ENCODE results near the gene TRMT10B. TPM values are rescaled to one million over a fixed set of nuclear protein-coding genes. Genes with fewer than 3 reads are reported as not detected.
A peak's percentile ranks its signal among the peaks of the same experiment; 100 is the strongest.

The TRMT10B gene
- polyA plus RNA-seq, 3 donors = 5.2 to 12.4 (median 9.4) TPM

GRCh38 chr9:37778534-37778933 is 24.9 kb downstream of the TRMT10B start:
- Histone ChIP-seq H2AFZ (ENCODE audit: insufficient read depth, low read depth, low read length, poor library complexity, severe bottlenecking) (no peak overlapping the region), H3K79me2 (ENCODE audit: insufficient read depth, low read length) (peaks cover 12% of the 10 kb centered on the region), H3K27me3 (ENCODE audit: control insufficient read depth in 2 of 2, insufficient read depth in 2 of 2, low read length in 2 of 2) (no peaks in the 10 kb centered on the region), H3K9me3 (replicated peaks in 1 of 2; ENCODE audit: control insufficient read depth in 1 of 2, insufficient read depth in 1 of 2, low read length in 2 of 2) (no peaks in the 10 kb centered on the region), H3K36me3 (replicated peaks in 1 of 2; ENCODE audit: control insufficient read depth in 1 of 2, insufficient read depth in 2 of 2, low read length in 2 of 2) (peaks cover 77 to 95% of the 10 kb centered on the region in 2 donors), H3K9ac (ENCODE audit: insufficient read depth, low read length, poor library complexity, severe bottlenecking) (no peak overlapping the region), H3K27ac (ENCODE audit: low read depth in 1 of 2, low read length in 2 of 2) (no peak overlapping the region), H4K20me1 (ENCODE audit: insufficient read depth, low read length) (peaks cover 36% of the 10 kb centered on the region), H3K4me3 (replicated peaks in 1 of 3; ENCODE audit: low read depth in 2 of 3, low read length in 3 of 3) (no peak overlapping the region), H3K4me2 (replicated peaks; ENCODE audit: extremely low read depth, low read length, poor library complexity, severe bottlenecking) (no peak overlapping the region), H3K4me1 (ENCODE audit: control insufficient read depth in 1 of 2, insufficient read depth in 2 of 2, low read length in 2 of 2) (no peaks in the 10 kb centered on the region)
- H3K36me3 Mint-ChIP-seq = peaks cover 80 to 90% of the 10 kb centered on the region in 2 donors
- no peak for DNase-seq
- H3K9me3 Mint-ChIP-seq = no peaks in the 10 kb centered on the region
- H3K4me1 Mint-ChIP-seq = peaks cover 7% of the 10 kb centered on the region
- no peak overlapping the region for H3K4me3 Mint-ChIP-seq
- 100% methylated on average over 1 of the region's 2 CpGs for WGBS (ENCODE audit: insufficient coverage)
- peaks cover 0 to 2% (median 0%) of the 10 kb centered on the region in 3 donors for H3K27me3 Mint-ChIP-seq (ENCODE audit: low read depth in 3 of 3)
- intact Hi-C loops (cut with micrococcal nuclease) = no loop called here
- no peak for TF ChIP-seq CTCF (IDR thresholded peaks at IDR 0.05)
- H3K27ac Mint-ChIP-seq = peak overlapping the region in 1 of 7 donors; percentile 28

- H3K4me3 Mint-ChIP-seq = peak overlapping the region; percentile 97 to 98
- peak overlapping the region; percentile 82 for H3K9ac ChIP-seq (ENCODE audit: insufficient read depth, low read length, poor library complexity, severe bottlenecking)
- H3K36me3 Mint-ChIP-seq = peaks cover 37 to 38% of the 10 kb centered on the region in 2 donors
- peaks cover 34% of the 10 kb centered on the region for H3K79me2 ChIP-seq (ENCODE audit: insufficient read depth, low read length)
- DNase-seq = peak in 1 of 3 donors; percentile 24
- peak overlapping the region; percentile 88 to 96 (median 95) for H3K27ac Mint-ChIP-seq
- H3K4me1 Mint-ChIP-seq = peaks cover 31% of the 10 kb centered on the region
- no peak for TF ChIP-seq CTCF (IDR thresholded peaks at IDR 0.05)
- H3K9me3 ChIP-seq (replicated peaks in 1 of 2; ENCODE audit: control insufficient read depth in 1 of 2, insufficient read depth in 1 of 2, low read length in 2 of 2) = peaks cover 0 to 6% of the 10 kb centered on the region in 2 donors
- H3K27me3 ChIP-seq (ENCODE audit: control insufficient read depth in 2 of 2, insufficient read depth in 2 of 2, low read length in 2 of 2) = no peaks in the 10 kb centered on the region
- H3K4me2 ChIP-seq (replicated peaks; ENCODE audit: extremely low read depth, low read length, poor library complexity, severe bottlenecking) = peak overlapping the region; percentile 82
- H3K4me1 ChIP-seq (ENCODE audit: control insufficient read depth in 1 of 2, insufficient read depth in 2 of 2, low read length in 2 of 2) = peaks cover 24 to 29% of the 10 kb centered on the region in 2 donors
- intact Hi-C loops (cut with micrococcal nuclease) = loop anchor here in 1 of 2 donors (10.0 kb wide), 1 partner anchor 121 kb away; the partner anchor contains the start of gene SLC25A51
- H3K27ac ChIP-seq (ENCODE audit: low read depth in 1 of 2, low read length in 2 of 2) = peak overlapping the region; percentile 82 to 89
- 0% methylated on average over 5 of the region's 6 CpGs for WGBS (ENCODE audit: insufficient coverage)
- H4K20me1 ChIP-seq (ENCODE audit: insufficient read depth, low read length) = peaks cover 29% of the 10 kb centered on the region
- peaks cover 2 to 10% (median 7%) of the 10 kb centered on the region in 3 donors for H3K27me3 Mint-ChIP-seq (ENCODE audit: low read depth in 3 of 3)
- peak overlapping the region; percentile 73 to 97 (median 84) for H3K4me3 ChIP-seq (replicated peaks in 1 of 3; ENCODE audit: low read depth in 2 of 3, low read length in 3 of 3)
- peaks cover 35 to 41% of the 10 kb centered on the region in 2 donors for H3K36me3 ChIP-seq (replicated peaks in 1 of 2; ENCODE audit: control insufficient read depth in 1 of 2, insufficient read depth in 2 of 2, low read length in 2 of 2)
- H3K9me3 Mint-ChIP-seq = no peaks in the 10 kb centered on the region
- peak overlapping the region; percentile 97 for H2AFZ ChIP-seq (ENCODE audit: insufficient read depth, low read depth, low read length, poor library complexity, severe bottlenecking)
Measured at GRCh38 chr9:37784291-37784615, 30.6 kb downstream of the TRMT10B start.

All from CD14-positive monocyte (primary cell).